Measurements from ENCODE around the gene GNA15. TPM values are rescaled to one million over a fixed set of nuclear protein-coding genes. Genes with fewer than 3 reads are reported as not detected.
"Not testable (repeated sequence)": the region's sequence is repeated elsewhere in the genome, so short reads cannot be mapped to it uniquely, and the experiment has no call there.

Gene GNA15
- total RNA-seq, 1 experiment from 2014 or later = 0.40 TPM

- no peak for DNase-seq (ENCODE audit: low read depth)
These were observed 55.3 kb downstream of the GNA15 start for GRCh38 chr19:3190921-3191805.

DNA sequence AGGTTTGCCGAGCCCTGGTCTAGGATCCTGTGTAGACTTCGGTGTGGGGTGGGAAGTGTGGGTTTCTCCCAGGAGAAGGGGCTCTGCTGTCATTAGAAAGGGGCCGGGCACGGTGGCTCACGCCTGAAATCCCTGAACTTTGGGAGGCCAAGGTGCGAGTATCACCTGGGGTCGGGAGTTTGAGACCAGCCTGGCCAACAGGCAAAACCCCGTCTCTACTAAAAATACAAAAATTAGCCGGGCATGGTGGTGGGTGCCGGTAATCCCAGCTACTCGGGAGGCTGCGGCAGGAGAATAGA lies 55.9 kb downstream of the GNA15 start:
- not testable (repeated sequence) for DNase-seq (ENCODE audit: low read depth)

DNA sequence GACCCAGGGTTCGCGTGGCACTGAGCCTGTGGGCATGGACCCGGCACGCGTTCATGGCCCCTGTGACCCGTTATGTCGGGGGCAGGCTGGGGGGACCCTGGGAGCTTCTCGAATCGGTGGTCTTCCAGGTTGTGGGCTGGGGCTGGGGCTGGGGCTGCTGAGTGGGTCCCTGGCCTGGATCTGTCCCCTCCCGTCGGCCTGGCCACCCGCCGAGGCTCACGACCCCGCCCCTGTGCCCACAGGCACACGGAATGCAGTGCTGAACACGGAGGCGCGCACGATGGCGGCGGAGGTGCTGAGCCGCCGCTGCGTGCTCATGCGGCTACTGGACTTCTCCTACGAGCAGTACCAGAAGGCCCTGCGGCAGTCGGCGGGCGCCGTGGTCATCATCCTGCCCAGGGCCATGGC lies 56.4 kb downstream of the GNA15 start:
- DNase-seq (ENCODE audit: low read depth) = no peak

GRCh38 chr19:3192684-3193083 lies 56.9 kb downstream of the GNA15 start:
- no peak for DNase-seq (ENCODE audit: low read depth)

- DNase-seq (ENCODE audit: low read depth) = no peak
These were observed 57.6 kb downstream of the GNA15 start for GRCh38 chr19:3193256-3194105.

- no peak for DNase-seq (ENCODE audit: low read depth)
These were observed 58.6 kb downstream of the GNA15 start for GRCh38 chr19:3194106-3195087.

DNA sequence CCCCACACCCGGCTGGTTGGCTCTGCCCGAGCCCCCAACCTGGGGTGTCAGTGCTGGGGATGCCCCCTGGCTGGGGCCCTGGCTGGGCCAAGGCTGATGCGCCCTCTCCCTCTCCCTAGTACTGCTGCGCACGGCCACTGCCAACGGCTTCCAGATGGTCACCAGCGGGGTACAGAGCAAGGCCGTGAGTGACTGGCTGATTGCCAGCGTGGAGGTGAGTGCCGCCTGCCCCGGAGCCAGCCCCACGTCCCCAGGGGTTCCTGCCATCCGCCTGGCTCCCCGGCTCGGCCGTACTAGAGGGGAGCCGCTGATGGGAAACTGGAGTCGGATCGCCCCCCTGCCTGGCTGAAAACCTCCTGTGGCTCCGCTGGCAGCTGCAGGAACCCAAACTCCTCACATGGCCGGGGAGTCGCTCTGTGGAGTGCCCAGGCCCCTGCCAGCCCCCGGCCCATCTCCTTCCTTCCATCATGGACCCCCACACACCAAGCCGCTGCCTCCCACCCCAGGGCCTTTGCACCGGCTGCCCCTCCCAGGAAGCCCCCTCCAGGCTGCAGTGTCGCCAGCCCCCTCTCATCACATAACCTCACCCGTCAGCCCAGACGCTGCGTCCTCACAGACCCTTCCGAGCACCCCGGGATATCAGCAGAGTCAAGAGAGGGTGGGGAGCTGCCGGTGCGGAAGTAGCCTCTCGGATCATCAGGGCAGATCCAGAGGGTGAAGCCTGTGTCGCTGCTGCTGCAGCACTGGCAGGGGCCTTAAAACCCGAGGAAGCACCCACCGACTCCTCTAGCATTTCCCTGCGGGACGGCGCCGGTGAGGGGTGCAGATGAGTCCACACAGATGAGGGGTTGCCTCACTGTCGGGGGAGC lies 60.5 kb downstream of the GNA15 start:
- no peak for DNase-seq (ENCODE audit: low read depth)

GRCh38 chr19:3196933-3197205 lies 61.0 kb downstream of the GNA15 start:
- DNase-seq (ENCODE audit: low read depth) = no peak

DNA sequence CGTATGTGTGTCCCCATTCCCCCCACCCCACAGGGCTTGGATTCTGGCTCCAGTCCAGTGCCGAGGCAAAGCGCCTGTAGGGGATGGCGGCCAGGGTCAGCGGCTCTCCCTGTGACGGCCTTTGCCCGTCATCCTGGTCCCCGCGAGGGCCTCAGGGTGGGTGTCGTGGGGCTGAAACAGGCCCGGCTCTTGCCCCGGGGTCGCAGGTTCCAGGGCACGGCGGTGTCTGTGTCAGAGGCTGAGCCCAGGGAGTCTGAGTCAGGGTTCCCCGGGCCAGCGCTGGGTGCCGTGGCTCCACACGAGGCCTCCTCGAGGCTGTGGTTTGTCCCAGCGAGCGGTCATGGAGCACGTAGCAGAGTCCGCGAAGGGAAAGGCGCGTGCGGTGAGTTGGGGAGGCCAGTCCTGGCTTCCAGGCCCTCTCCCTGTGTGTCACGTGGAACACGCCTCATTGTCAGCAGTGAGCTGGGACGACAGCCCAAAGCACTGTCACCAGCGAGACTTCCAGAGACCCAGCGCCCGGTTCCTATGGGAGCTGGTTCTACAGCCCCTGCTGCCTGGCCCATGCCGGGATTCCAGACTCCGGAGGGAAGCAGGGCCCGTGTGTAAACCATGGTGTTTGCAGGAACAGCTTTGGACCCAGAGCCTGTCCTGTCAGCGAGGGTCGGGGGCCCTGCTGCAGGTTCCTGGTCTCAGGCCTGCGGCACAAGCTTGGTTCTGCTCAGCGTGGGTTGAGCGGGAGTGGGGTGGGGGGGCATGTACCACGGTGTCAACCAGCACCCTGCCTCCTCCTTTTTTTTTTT lies 63.3 kb downstream of the GNA15 start:
- no peak for DNase-seq (ENCODE audit: low read depth)

DNA sequence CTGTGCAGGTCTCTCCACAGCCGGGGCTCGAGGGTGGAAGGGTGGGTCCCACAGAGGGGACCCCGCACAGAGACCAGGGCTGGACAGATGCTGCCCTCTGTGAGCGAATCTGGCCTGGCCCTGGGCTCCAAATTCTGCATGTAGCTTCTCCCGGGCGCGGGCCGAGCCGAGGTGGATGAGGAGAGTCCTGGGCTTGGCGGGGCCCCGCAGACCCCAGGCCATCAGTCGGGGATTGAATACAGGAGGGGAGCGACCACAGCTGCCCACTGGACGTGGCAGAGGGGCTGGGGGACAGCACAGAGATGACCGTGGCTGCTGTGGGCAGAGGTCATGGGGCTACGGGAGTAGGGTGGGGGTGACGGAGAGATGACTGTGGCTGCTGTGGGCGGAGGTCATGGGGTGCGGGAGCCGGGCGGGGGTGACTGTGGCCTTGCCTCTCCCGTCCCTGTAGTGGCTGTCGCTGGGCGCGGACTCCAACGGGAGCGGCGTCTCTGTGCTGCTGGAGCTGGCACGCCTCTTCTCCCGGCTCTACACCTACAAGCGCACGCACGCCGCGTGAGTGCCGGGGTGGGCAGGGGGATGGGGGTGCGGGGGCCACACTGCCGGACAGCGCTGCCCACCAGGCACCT lies 65.4 kb downstream of the GNA15 start:
- no peak for DNase-seq (ENCODE audit: low read depth)

- no peak for DNase-seq (ENCODE audit: low read depth)
These were observed 66.1 kb downstream of the GNA15 start for GRCh38 chr19:3201911-3202310.

DNA sequence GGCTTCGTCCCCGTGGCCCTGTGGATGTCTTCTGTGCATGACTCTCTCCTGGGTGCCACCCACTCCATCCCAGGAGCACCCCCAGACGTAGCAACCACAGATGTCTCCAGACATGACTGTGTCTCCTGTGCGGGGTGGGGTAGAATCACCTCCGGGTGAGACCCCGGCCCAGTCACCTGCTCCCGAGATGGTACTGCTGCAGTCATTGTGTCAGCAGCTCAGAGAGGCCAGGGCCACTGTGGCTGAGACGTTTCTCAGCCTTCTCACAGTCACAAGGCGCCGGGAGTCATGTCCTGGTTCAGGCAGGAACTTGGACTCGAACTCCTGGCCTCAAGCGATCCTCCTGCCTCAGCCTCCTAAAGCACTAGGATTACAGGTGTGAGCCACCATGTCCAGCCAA lies 66.5 kb downstream of the GNA15 start:
- DNase-seq (ENCODE audit: low read depth) = no peak

DNA sequence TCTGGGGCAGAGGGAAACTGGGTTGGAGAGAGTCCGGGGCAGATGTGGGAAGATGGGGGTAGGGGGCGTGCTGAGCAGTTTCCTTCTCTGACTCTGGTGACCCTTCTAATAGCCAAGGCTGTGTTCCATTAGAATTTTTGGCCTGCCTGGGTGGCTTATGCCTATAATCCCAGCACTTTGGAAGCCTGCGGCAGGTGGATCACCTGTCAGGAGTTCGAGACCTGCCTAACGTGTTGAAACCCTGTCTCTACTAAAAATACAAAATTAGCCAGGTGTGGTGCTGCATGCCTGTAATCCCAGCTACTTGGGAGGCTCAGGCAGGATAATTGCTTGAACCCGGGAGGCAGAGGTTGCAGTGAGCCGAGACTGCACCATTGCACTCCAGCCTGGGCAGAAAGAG lies 67.1 kb downstream of the GNA15 start:
- DNase-seq (ENCODE audit: low read depth) = not testable (repeated sequence)

DNA sequence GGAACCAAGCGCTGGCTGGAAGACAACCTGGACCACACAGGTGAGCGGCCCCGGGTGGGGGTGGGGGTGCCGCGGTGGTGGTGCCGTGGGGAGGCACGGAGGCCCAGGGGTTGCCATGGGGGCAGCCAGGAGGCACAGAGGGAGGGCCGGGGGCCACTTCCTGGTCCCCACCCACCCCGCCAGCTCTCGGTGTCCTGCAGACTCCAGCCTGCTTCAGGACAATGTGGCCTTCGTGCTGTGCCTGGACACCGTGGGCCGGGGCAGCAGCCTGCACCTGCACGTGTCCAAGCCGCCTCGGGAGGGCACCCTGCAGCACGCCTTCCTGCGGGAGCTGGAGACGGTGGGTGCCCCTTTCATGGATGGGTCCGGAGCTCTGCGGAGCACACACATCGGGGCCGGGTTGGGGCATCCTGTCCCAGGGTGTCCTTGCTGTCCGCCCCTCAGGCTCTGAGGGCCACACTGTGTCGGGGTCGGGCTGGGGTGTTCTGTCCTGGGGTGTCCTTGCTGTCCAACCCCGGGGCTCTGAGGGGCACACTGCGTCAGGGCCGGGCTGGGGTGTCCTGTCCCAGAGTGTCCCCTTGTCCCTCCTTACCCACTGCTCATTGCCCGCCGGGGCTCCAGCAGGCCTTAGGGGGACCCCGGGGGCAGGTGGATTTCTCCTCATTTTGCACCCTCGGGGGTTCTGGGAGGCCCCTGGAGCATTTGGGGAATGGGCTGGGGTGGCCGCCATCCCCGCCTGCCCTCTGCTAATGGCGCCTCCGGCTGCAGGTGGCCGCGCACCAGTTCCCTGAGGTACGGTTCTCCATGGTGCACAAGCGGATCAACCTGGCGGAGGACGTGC lies 68.2 kb downstream of the GNA15 start:
- DNase-seq (ENCODE audit: low read depth) = no peak

DNA sequence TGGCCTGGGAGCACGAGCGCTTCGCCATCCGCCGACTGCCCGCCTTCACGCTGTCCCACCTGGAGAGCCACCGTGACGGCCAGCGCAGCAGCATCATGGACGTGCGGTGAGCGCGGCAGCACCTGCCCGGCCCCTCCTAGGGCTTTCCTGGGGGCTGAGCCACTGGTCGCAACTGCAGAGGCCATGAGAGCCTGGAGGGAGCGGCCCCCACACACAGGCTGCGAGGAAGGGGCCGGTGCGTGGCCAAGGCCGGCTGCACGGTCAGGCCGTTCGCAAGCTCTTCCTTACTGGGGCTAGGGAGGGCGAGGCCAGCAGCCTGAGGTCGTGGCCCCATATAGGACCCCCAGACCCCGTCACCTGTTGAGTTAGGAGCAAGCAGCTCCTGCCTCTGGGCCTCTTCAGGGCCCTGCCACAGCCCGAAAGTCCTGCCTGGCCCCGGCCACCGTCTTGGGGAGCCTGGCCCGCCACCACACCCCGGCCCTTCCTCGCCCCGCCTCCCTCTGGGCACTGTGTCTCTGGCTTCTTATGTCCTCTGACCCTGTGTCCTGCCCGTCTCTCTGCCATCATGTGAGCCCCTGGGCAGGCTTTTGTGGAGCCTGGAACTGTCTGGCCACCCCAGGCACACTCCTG lies 68.9 kb downstream of the GNA15 start:
- no peak for DNase-seq (ENCODE audit: low read depth)

GRCh38 chr19:3206216-3206953 lies 70.6 kb downstream of the GNA15 start:
- DNase-seq (ENCODE audit: low read depth) = no peak

DNA sequence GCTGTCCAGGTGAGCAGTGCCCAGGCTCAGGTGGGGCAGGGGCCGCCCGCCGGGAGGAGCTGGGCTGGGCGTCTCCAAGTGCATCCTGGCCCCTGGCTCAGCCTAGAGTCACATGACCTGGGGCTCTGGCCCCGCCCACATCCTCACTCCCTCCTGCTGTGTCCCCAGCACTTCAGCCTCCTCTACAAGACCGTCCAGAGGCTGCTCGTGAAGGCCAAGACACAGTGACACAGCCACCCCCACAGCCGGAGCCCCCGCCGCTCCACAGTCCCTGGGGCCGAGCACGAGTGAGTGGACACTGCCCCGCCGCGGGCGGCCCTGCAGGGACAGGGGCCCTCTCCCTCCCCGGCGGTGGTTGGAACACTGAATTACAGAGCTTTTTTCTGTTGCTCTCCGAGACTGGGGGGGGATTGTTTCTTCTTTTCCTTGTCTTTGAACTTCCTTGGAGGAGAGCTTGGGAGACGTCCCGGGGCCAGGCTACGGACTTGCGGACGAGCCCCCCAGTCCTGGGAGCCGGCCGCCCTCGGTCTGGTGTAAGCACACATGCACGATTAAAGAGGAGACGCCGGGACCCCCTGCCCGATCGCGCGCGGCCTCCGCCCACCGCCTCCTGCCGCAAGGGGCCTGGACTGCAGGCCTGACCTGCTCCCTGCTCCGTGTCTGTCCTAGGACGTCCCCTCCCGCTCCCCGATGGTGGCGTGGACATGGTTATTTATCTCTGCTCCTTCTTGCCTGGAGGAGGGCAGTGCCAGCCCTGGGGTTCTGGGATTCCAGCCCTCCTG lies 71.8 kb downstream of the GNA15 start:
- DNase-seq (ENCODE audit: low read depth) = no peak

All from LHCN-M2 (cell line).